Measurements from ENCODE around the gene SHKBP1. TPM values are rescaled to one million over a fixed set of nuclear protein-coding genes. Genes with fewer than 3 reads are reported as not detected.

The SHKBP1 gene
- total and polyA plus RNA-seq, 8 donors = 15.8 to 102 (median 73.4) TPM

- H3K4me3 ChIP-seq = no peak overlapping the region
- H3K4me1 ChIP-seq = peaks cover 0 to 33% (median 26%) of the 10 kb centered on the region in 4 donors
- 92 to 96% (median 93%) methylated on average over 13 to 17 of the region's 17 CpGs for WGBS, 5 donors
- no peak overlapping the region for H3K27ac ChIP-seq
- H3K27me3 ChIP-seq = peaks cover 0 to 22% (median 0%) of the 10 kb centered on the region in 3 donors
- H3K36me3 ChIP-seq = peaks cover 11 to 38% (median 35%) of the 10 kb centered on the region in 4 donors
- intact Hi-C loops (cut with DNase I; ENCODE audit: low total_unique reads) = no loop called here
- H3K9me3 ChIP-seq = no peaks in the 10 kb centered on the region
- no peak for DNase-seq
- TF ChIP-seq EP300 (IDR thresholded peaks at IDR 0.05) (no peak), POLR2A (IDR thresholded peaks at IDR 0.05) (no peak), POLR2AphosphoS5 (IDR thresholded peaks at IDR 0.05) (no peak), CTCF (IDR thresholded peaks at IDR 0.05) (no peak)
These were observed 40.3 kb downstream of the SHKBP1 start for GRCh38 chr19:40616941-40617340.

GRCh38 chr19:40617961-40618360 is 41.3 kb downstream of the SHKBP1 start:
- Histone ChIP-seq H3K9me3 (no peaks in the 10 kb centered on the region), H3K4me1 (peaks cover 0 to 31% (median 23%) of the 10 kb centered on the region in 4 donors), H3K36me3 (peaks cover 17 to 46% (median 45%) of the 10 kb centered on the region in 4 donors), H3K27ac (no peak overlapping the region), H3K4me3 (no peak overlapping the region), H3K27me3 (peaks cover 0 to 21% (median 0%) of the 10 kb centered on the region in 3 donors)
- intact Hi-C loops (cut with DNase I; ENCODE audit: low total_unique reads) = no loop called here
- TF ChIP-seq CTCF (IDR thresholded peaks at IDR 0.05) (no peak), POLR2AphosphoS5 (IDR thresholded peaks at IDR 0.05) (no peak), POLR2A (IDR thresholded peaks at IDR 0.05) (no peak), EP300 (IDR thresholded peaks at IDR 0.05) (no peak)
- WGBS, 5 donors = 88 to 94% (median 93%) methylated on average over 4 of the region's 4 CpGs
- no peak for DNase-seq

GRCh38 chr19:40619333-40620160 is 42.9 kb downstream of the SHKBP1 start:
- no peak overlapping the region for H3K4me3 ChIP-seq
- no peak for DNase-seq
- intact Hi-C loops (cut with DNase I; ENCODE audit: low total_unique reads) = no loop called here
- 76 to 84% (median 78%) methylated on average over 11 of the region's 11 CpGs for WGBS, 5 donors
- peaks cover 20 to 60% (median 58%) of the 10 kb centered on the region in 4 donors for H3K36me3 ChIP-seq
- H3K27me3 ChIP-seq = peaks cover 0 to 5% (median 0%) of the 10 kb centered on the region in 3 donors
- H3K4me1 ChIP-seq = peaks cover 0 to 24% (median 12%) of the 10 kb centered on the region in 4 donors
- H3K27ac ChIP-seq = no peak overlapping the region
- TF ChIP-seq POLR2A (IDR thresholded peaks at IDR 0.05) = no peak
- TF ChIP-seq EP300 (IDR thresholded peaks at IDR 0.05) = no peak
- TF ChIP-seq POLR2AphosphoS5 (IDR thresholded peaks at IDR 0.05) = no peak
- no peak for TF ChIP-seq CTCF (IDR thresholded peaks at IDR 0.05)
- no peaks in the 10 kb centered on the region for H3K9me3 ChIP-seq

- 90 to 94% (median 92%) methylated on average over 8 of the region's 8 CpGs for WGBS, 5 donors
- TF ChIP-seq POLR2AphosphoS5 (IDR thresholded peaks at IDR 0.05) = no peak
- no peak for TF ChIP-seq EP300 (IDR thresholded peaks at IDR 0.05)
- no peak for TF ChIP-seq POLR2A (IDR thresholded peaks at IDR 0.05)
- no peak for TF ChIP-seq CTCF (IDR thresholded peaks at IDR 0.05)
- Histone ChIP-seq H3K4me1 (peaks cover 0 to 19% (median 6%) of the 10 kb centered on the region in 4 donors), H3K9me3 (no peaks in the 10 kb centered on the region), H3K36me3 (peaks cover 20 to 64% (median 59%) of the 10 kb centered on the region in 4 donors), H3K4me3 (no peak overlapping the region), H3K27me3 (peaks cover 0 to 3% (median 0%) of the 10 kb centered on the region in 3 donors), H3K27ac (no peak overlapping the region)
- DNase-seq = no peak
- intact Hi-C loops (cut with DNase I; ENCODE audit: low total_unique reads) = no loop called here
These were observed 43.5 kb downstream of the SHKBP1 start for GRCh38 chr19:40620161-40620485.
